ENCODE measurements around the gene TTC23L.

GRCh38 chr5:34789639-34790038 lies 49.3 kb upstream of the TTC23L start:
- no peak for TF ChIP-seq CTCF (IDR thresholded peaks at IDR 0.05)
- no peak for TF ChIP-seq POLR2A (IDR thresholded peaks at IDR 0.05)
